Right lobe of liver (tissue), 6 donors: ENCODE data around the gene PRSS36. TPM values are rescaled to one million over a fixed set of nuclear protein-coding genes. Genes with fewer than 3 reads are reported as not detected.
"Not testable (repeated sequence)": the region's sequence is repeated elsewhere in the genome, so short reads cannot be mapped to it uniquely, and the experiment has no call there.

Experiments
- ATAC-seq, 4 donors: fragments of 200-7000 bp; cut with Tn5 transposase; one replicate each; pipeline ENCODE4 v1.9.1; 2020; ENCODE audit warnings: mild to moderate bottlenecking in 4 of 4, moderate library complexity in 4 of 4
- DNase-seq, 3 donors: peaks; one replicate each; pipeline ENCODE4 v3.0.0-alpha.2; 2020
- H3K27ac ChIP-seq, 3 donors: fragments of 200-600 bp; one replicate each; pipeline ENCODE4 v1.8.0; 2022
- H3K27me3 ChIP-seq, 2 donors: fragments of 200-600 bp; one replicate each; pipeline ENCODE4 v1.8.0; 2022
- H3K36me3 ChIP-seq, 4 donors: fragments of 200-600 bp; sonication (generic) in 1 of 4; one replicate each; pipeline versions ENCODE4 v1.5.1 to v1.8.0; 2017 to 2022; ENCODE audit warnings: control low read depth in 1 of 4
- H3K4me1 ChIP-seq, 4 donors: fragments of 200-600 bp; sonication (generic) in 1 of 4; one replicate each; pipeline versions ENCODE4 v1.5.1 to v1.8.0; 2017 to 2022; ENCODE audit warnings: control low read depth in 1 of 4
- H3K4me3 ChIP-seq, 3 donors: fragments of 200-600 bp; one replicate each; pipeline ENCODE4 v1.8.0; 2022
- H3K9me3 ChIP-seq, 4 donors: fragments of 200-600 bp; sonication (generic) in 1 of 4; one replicate each; pipeline versions ENCODE4 v1.5.1 to v1.8.0; 2017 to 2022; ENCODE audit warnings: control low read depth in 1 of 4
- POLR2A ChIP-seq: fragments of 450-650 bp; IDR thresholded peaks from one replicate; pipeline ENCODE4 v1.6.1; 2017; ENCODE audit warnings: antibody characterized with exemption, mild to moderate bottlenecking
- WGBS: methylation state at CpG from one replicate; pipeline ENCODE4 v1.1.6; 2018; ENCODE audit warnings: low coverage, low lambda C conversion rate; ENCODE audit not compliant: insufficient coverage; ENCODE audit errors: missing lambda C conversion rate; 5-methylcytosine and 5-hydroxymethylcytosine counted together
- intact Hi-C, 2 donors: fragments of 100-400 bp; cut with DNase I; formaldehyde crosslinking; loops; one replicate each; pipeline versions ENCODE4 v1.11.2 to v1.14.1; 2022
- total RNA-seq, 6 experiments: library from RNA; depleted of rRNA in 2 of 6; stranded (reverse); fragments of >200 nt in 2 of 6; fragmentation: NEBNext Ultra II Directional in 3 of 6; extraction: Animal tissue kit (Norgen Biotek cat#: 25700) in 3 of 6; gene quantifications; one replicate each; pipeline versions ENCODE4 v1.1.0 to v1.2.4, GENCODE V29; 2016 to 2023
- TF ChIP-seq, protein P1 (sequence below), 4 donors: fragments of 200-600 bp in 3 of 4; fragments of 450-650 bp in 1 of 4; IDR thresholded peaks; one replicate each; pipeline versions ENCODE4 v1.5.1 to v1.8.0; 2016 to 2022; ENCODE audit warnings: antibody characterized with exemption in 4 of 4, mild to moderate bottlenecking in 2 of 4
- donor health status: DM: no; HTN: yes; CAD: no.
- donor health status: DM: no; HTN: no; CAD: no.
- donor health status: DM: no; HTN: no; CAD: no.
- donor health status: DM: no; HTN: yes; CAD: no.
- donor health status: DM: no; HTN: yes; CAD: no.

The PRSS36 gene
- total RNA-seq, 6 experiments from 2014 or later = 0.25 to 1.6 (median 1.0) TPM

DNA sequence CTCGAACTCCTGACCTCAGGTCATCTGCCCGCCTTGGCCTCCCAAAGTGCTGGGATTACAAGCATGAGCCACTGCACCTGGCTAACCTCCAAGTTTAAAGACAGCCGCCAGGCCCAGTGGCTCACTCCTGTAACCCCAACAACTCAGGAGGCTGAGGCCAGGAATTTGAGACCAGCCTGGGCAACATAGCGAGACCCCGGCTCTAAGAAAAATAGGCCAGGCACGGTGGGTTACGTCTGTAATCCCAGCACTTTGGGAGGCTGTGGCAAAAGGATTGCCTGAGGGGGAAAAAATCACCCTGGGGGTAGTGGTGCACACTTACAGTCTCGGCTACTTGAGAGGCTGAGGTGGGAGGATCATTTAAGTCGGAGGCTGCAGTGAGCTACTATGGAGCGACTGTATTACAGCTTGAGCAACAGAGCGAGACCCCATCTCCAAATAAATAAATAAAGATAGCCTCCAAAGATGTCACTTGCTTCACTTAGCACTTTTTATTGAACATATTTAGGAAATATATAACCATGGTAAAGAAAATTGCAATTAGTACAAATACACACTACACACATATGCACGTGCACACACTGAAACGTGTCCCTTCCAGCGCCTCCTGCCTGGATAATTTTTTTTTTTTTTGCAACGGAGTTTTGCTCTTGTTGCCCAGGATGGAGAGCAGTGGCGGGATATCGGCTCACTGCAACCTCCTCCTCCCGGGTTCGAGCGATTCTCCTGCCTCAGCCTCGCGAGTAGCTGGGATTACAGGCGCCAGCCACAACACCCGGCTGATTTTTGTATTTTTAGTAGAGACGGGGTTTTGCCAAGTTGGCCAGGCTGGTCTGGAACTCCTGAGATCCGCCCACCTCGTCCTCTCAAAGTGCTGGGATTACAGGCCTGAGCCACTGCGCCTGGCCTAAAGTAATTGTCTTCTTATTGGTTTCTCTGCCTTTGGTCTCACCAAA is 43.1 kb downstream of the PRSS36 start:
- no peak for ATAC-seq
- Histone ChIP-seq H3K27ac (peak overlapping the region in 2 of 3 donors; percentile 62 to 71), H3K4me3 (no peak overlapping the region), H3K4me1 (peaks cover 0 to 37% (median 3%) of the 10 kb centered on the region in 4 donors), H3K9me3 (no peaks in the 10 kb centered on the region), H3K36me3 (peaks cover 0 to 8% (median 0%) of the 10 kb centered on the region in 4 donors), H3K27me3 (no peaks in the 10 kb centered on the region)
- intact Hi-C loops = no loop called here
- TF ChIP-seq, protein P1, sequence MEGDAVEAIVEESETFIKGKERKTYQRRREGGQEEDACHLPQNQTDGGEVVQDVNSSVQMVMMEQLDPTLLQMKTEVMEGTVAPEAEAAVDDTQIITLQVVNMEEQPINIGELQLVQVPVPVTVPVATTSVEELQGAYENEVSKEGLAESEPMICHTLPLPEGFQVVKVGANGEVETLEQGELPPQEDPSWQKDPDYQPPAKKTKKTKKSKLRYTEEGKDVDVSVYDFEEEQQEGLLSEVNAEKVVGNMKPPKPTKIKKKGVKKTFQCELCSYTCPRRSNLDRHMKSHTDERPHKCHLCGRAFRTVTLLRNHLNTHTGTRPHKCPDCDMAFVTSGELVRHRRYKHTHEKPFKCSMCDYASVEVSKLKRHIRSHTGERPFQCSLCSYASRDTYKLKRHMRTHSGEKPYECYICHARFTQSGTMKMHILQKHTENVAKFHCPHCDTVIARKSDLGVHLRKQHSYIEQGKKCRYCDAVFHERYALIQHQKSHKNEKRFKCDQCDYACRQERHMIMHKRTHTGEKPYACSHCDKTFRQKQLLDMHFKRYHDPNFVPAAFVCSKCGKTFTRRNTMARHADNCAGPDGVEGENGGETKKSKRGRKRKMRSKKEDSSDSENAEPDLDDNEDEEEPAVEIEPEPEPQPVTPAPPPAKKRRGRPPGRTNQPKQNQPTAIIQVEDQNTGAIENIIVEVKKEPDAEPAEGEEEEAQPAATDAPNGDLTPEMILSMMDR (IDR thresholded peaks at IDR 0.05) = no peak
- TF ChIP-seq POLR2A = no peak
- no peak for DNase-seq
- 64% methylated on average over 23 of the region's 28 CpGs for WGBS

DNA sequence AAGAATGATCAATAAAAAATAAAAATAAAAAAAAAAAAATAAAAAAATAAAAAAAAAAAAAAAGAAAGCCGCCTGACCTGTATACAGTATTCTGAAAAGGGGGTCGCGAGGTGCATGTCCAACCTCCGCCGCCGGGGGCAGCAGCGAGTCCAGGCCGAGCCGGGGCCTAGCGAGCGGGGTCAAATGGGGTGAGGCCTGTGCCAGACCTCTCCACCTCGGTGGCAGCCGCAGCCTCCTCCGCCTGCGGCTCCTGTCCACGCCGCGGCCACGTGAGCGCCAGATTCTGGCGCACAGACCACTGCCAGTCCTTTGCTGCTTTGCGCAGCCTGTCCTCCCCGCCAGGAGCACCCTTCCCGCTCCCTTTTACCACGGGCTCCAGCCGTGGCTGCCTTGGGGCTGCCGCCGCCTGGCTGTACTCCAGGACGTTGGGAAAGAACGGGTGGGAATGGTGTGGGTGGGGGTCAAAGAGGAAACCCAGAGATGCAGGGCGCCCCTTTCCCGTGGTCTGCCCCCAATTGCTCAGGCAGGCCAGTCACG is 44.1 kb downstream of the PRSS36 start:
- H3K27me3 ChIP-seq = no peaks in the 10 kb centered on the region
- DNase-seq (peak; percentile 92 to 95 (median 95)), ATAC-seq (peak; percentile 90 to 94 (median 92))
- H3K36me3 ChIP-seq = no peaks in the 10 kb centered on the region
- H3K9me3 ChIP-seq = no peaks in the 10 kb centered on the region
- peak overlapping the region in 1 of 3 donors; percentile 26 for H3K4me3 ChIP-seq
- 0% methylated on average over 15 of the region's 33 CpGs for WGBS
- peaks cover 0 to 26% (median 3%) of the 10 kb centered on the region in 4 donors for H3K4me1 ChIP-seq
- TF ChIP-seq POLR2A = no peak
- TF ChIP-seq, protein P1 (IDR thresholded peaks at IDR 0.05) = peak; percentile 78 to 85 (median 82)
- peak overlapping the region; percentile 54 to 71 (median 62) for H3K27ac ChIP-seq
- intact Hi-C loops = no loop called here

DNA sequence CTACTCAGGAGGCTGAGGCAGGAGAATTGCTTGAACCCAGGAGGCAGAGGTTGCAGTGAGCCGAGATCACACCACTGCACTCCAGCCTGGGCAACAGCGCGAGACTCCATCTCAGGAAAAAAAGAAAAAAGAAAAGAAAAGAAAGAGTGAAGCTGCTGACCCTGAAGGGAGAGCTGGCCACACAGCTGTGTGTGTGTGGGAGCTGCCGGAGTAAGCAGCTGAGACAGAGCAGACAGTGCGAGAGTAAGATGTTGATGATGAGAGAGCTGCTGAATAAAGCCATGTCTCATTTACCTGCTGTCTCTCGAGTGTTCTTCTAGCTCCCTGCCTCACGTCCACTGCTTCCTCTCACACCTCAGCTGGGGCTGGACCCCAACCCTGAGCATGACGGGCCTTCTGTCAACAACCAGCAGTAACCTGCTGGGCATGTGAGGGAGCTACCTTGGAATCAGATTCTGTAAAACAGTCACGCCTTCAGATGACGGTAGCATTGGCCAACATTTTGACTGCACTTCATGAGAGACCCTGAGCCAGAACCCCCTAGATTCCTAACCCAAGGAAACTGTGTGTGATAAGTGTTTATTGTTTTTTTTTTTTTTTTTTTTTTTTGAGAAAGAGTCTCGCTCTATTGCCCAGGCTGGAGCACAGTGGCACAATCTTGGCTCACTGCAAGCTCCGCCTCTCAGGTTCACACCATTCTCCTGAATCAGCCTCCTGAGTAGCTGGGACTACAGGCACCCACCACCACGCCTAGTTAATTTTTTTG is 48.8 kb downstream of the PRSS36 start:
- 82% methylated on average over 9 of the region's 13 CpGs for WGBS
- H3K36me3 ChIP-seq, ATAC-seq, H3K9me3 ChIP-seq, H3K27me3 ChIP-seq, DNase-seq, H3K27ac ChIP-seq, H3K4me1 ChIP-seq, H3K4me3 ChIP-seq, intact Hi-C loops: not testable (repeated sequence)

DNA sequence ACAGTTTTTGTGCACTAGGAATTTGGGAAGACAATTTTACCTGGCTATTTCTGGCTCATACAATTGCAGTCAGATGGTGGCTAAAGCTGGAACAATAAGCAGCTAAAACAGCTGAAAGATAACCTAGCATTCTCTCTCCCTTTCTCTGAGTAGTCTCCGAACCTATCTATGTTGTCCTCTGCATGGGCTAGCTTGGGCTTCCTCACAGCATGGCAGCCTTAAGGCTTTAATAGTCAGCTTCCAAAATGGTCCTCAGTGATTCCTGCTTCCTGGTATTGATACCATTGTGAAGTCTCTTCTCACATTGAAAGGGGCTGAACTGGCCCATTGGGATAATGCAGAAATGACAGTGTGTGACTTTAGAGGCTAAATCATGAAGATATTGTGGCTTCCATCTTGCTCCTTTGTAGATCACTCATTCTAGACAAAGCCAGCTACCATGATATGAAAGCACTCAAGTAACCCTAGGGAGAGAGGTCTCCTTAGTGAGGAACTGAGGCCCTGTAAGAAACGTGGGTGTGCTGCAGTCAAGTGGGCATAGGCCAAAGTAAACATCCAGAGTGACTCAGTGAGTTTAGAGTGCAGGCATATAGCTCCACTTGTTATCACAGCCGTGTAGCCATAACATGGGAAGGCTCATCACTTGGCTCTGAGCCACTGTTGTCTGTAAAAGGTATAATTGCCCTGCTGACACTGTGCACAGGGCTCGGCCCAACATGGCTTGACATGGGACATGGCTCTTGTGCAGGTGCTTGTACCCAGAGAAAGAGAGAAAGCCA is 49.8 kb downstream of the PRSS36 start:
- no peak overlapping the region for H3K4me3 ChIP-seq
- H3K36me3 ChIP-seq = no peaks in the 10 kb centered on the region
- 55% methylated on average over 2 of the region's 4 CpGs for WGBS
- peaks cover 0 to 5% (median 0%) of the 10 kb centered on the region in 4 donors for H3K4me1 ChIP-seq
- ATAC-seq (no peak), DNase-seq (no peak)
- no peaks in the 10 kb centered on the region for H3K27me3 ChIP-seq
- TF ChIP-seq, protein P1 (IDR thresholded peaks at IDR 0.05) = no peak
- no peak for TF ChIP-seq POLR2A
- intact Hi-C loops = no loop called here
- no peak overlapping the region for H3K27ac ChIP-seq
- H3K9me3 ChIP-seq = no peaks in the 10 kb centered on the region
